ENCODE results near the gene DCTPP1. TPM values are rescaled to one million over a fixed set of nuclear protein-coding genes. Genes with fewer than 3 reads are reported as not detected.

DCTPP1 gene
- polyA plus RNA-seq, 1 of the 3 experiments (the other 2 are of a cell fraction) = 79.2 TPM

DNA sequence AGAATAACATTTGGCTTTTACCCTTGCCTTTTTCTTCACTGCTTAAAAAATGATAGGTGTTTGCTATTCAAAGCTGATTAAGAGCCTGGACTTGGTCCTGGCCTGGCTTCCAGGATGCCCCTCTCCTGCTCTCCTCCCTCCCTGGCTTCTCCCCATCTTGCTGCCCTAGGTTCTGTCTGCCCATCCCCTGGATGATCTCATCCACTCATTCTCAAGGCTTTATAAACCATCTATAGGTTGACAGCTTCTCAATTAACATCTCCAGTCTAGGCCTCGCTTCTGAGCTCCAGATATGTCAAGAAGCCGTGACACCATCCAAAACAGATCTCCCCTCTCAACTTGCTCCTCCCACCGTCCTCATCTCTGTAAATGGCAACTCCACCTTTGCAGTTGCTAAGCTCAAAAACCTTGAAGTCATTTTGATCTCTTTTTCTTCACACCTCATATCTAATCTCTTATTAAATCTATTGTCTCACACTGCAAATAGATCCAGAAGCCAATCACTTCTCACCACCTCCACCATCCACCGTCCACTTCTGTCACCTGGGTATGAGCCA, 13.7 kb downstream of the DCTPP1 start:
- CTCF ChIA-PET = interaction anchor here (0.8 to 1.0 kb wide), 2 partner anchors 14 kb away, joined by 3 to 4 read pairs; partner anchors contain the start of gene DCTPP1
- H3K4me3 ChIP-seq (ENCODE audit: low read depth in 2 of 2, low read length in 1 of 2) = no peak overlapping the region
- no peaks in the 10 kb centered on the region for H3K27me3 ChIP-seq (ENCODE audit: insufficient read depth)
- no peaks in the 10 kb centered on the region for H3K9me3 ChIP-seq
- H2AFZ ChIP-seq (ENCODE audit: low read depth) = no peak overlapping the region
- H3K4me1 ChIP-seq (ENCODE audit: control insufficient read depth in 1 of 2, insufficient read depth in 2 of 2, low read depth in 1 of 2, low read length in 1 of 2) = peaks cover 5 to 13% of the 10 kb centered on the region in 2 experiments; a peak in 1 of 4 replicates
- peaks cover 4% of the 10 kb centered on the region; the same call in 1 of the 2 replicates for H4K20me1 ChIP-seq (ENCODE audit: insufficient read depth)
- no peak overlapping the region for H3K4me2 ChIP-seq
- H3K27ac ChIP-seq (ENCODE audit: low read depth in 2 of 2, low read length in 1 of 2) = peak overlapping the region in 1 of 2 experiments; percentile 5; a peak in 1 of 4 replicates
- H3K79me2 ChIP-seq (ENCODE audit: insufficient read depth) = peaks cover 21% of the 10 kb centered on the region; the same call in 1 of the 2 replicates
- 94% methylated on average over 4 of the region's 4 CpGs for WGBS (ENCODE audit: low lambda C conversion rate)
- H3K9ac ChIP-seq = no peak overlapping the region
- peaks cover 23% of the 10 kb centered on the region for H3F3A ChIP-seq (replicated peaks; ENCODE audit: insufficient read depth)
- DNase-seq = no peak
- TF ChIP-seq SMC3 (IDR thresholded peaks at IDR 0.05; ENCODE audit: low read depth, low read length) = no peak
- no peak for TF ChIP-seq ELF1 (IDR thresholded peaks at IDR 0.05)
- no peak for TF ChIP-seq RXRA (IDR thresholded peaks at IDR 0.05; ENCODE audit: borderline replicate concordance, low read depth)
- TF ChIP-seq JUND (IDR thresholded peaks at IDR 0.05) = no peak
- TF ChIP-seq REST (IDR thresholded peaks at IDR 0.05; ENCODE audit: low read depth, low read length) = no peak
- no peak for TF ChIP-seq TAF1 (IDR thresholded peaks at IDR 0.05; ENCODE audit: borderline replicate concordance, low read depth, low read length)
- TF ChIP-seq FOSL2 (IDR thresholded peaks at IDR 0.05; ENCODE audit: borderline replicate concordance, low read depth) = no peak
- no peak for TF ChIP-seq PBX3 (IDR thresholded peaks at IDR 0.05)
- TF ChIP-seq TEAD4 (IDR thresholded peaks at IDR 0.05; ENCODE audit: borderline replicate concordance, insufficient read depth) = no peak
- no peak for TF ChIP-seq TCF12 (IDR thresholded peaks at IDR 0.05)
- TF ChIP-seq FOXJ3 (CRISPR knock-in tag; IDR thresholded peaks at IDR 0.05) = no peak
- TF ChIP-seq POLR2AphosphoS5 (IDR thresholded peaks at IDR 0.05; ENCODE audit: low read depth, low read length) = no peak
- H3K36me3 ChIP-seq (replicated peaks in 1 of 2; ENCODE audit: control insufficient read depth in 1 of 2, insufficient read depth in 2 of 2, low read length in 1 of 2) = peaks cover 15 to 19% of the 10 kb centered on the region in 2 experiments
- POLR2A ChIA-PET = no interaction called here
- no peaks in the 10 kb centered on the region for H3K9me2 ChIP-seq

DNA sequence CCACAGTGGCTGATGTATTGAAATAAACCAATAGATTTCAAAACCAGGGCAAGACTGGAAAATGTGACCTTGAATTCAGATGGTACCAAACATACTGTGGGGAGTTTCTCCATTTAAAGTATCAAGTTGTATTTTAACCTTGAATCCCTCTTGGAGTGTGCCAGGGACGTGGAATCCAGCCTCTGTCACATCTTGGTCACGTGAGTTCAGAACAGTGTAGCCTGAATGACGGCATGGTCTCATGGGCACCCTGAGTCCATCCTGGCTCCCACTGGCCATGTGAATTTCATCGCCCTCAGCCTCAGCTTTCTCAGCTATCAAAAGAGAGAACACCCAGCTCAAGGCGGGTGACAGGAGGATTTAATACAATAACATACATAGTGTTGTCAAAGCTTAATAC, 15.7 kb downstream of the DCTPP1 start:
- ChIA-PET POLR2A (no interaction called here), CTCF (no interaction called here)
- no peak overlapping the region for H3K27ac ChIP-seq (ENCODE audit: low read depth in 2 of 2, low read length in 1 of 2)
- H3K4me3 ChIP-seq (ENCODE audit: low read depth in 2 of 2, low read length in 1 of 2) = no peak overlapping the region
- H3K4me2 ChIP-seq = no peak overlapping the region
- no peak for TF ChIP-seq TCF12 (IDR thresholded peaks at IDR 0.05)
- TF ChIP-seq EZH2phosphoT487 (IDR thresholded peaks at IDR 0.05; ENCODE audit: borderline replicate concordance, low read depth) = no peak
- TF ChIP-seq FOXM1 (IDR thresholded peaks at IDR 0.05; ENCODE audit: low read depth) = no peak
- no peak for TF ChIP-seq SIN3A (IDR thresholded peaks at IDR 0.05; ENCODE audit: borderline replicate concordance, low read depth, low read length)
- no peak for TF ChIP-seq CHD2 (IDR thresholded peaks at IDR 0.05; ENCODE audit: low read length, partially characterized antibody)
- TF ChIP-seq POLR2AphosphoS5 (IDR thresholded peaks at IDR 0.05; ENCODE audit: low read depth, low read length) = no peak
- no peak for TF ChIP-seq MEF2A (IDR thresholded peaks at IDR 0.05; ENCODE audit: borderline replicate concordance, low read depth)
- TF ChIP-seq, protein P1, sequence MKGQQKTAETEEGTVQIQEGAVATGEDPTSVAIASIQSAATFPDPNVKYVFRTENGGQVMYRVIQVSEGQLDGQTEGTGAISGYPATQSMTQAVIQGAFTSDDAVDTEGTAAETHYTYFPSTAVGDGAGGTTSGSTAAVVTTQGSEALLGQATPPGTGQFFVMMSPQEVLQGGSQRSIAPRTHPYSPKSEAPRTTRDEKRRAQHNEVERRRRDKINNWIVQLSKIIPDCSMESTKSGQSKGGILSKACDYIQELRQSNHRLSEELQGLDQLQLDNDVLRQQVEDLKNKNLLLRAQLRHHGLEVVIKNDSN (IDR thresholded peaks at IDR 0.05; ENCODE audit: borderline replicate concordance, low read depth) = no peak
- TF ChIP-seq RXRA (IDR thresholded peaks at IDR 0.05; ENCODE audit: borderline replicate concordance, low read depth) = no peak
- 92% methylated on average over 5 of the region's 5 CpGs for WGBS (ENCODE audit: low lambda C conversion rate)
- no peaks in the 10 kb centered on the region for H3K9me2 ChIP-seq
- peaks cover 15 to 22% of the 10 kb centered on the region in 2 experiments for H3K36me3 ChIP-seq (replicated peaks in 1 of 2; ENCODE audit: control insufficient read depth in 1 of 2, insufficient read depth in 2 of 2, low read length in 1 of 2)
- H3K9ac ChIP-seq = no peak overlapping the region
- peaks cover 24% of the 10 kb centered on the region for H3F3A ChIP-seq (replicated peaks; ENCODE audit: insufficient read depth)
- H4K20me1 ChIP-seq (ENCODE audit: insufficient read depth) = peaks cover 4% of the 10 kb centered on the region; the same call in 1 of the 2 replicates
- H3K27me3 ChIP-seq (ENCODE audit: insufficient read depth) = no peaks in the 10 kb centered on the region
- H3K4me1 ChIP-seq (ENCODE audit: control insufficient read depth in 1 of 2, insufficient read depth in 2 of 2, low read depth in 1 of 2, low read length in 1 of 2) = peaks cover 7 to 17% of the 10 kb centered on the region in 2 experiments; a peak in 2 of 4 replicates
- H2AFZ ChIP-seq (ENCODE audit: low read depth) = no peak overlapping the region
- H3K9me3 ChIP-seq = no peaks in the 10 kb centered on the region
- H3K79me2 ChIP-seq (ENCODE audit: insufficient read depth) = peaks cover 32% of the 10 kb centered on the region
- no peak for DNase-seq
